Uterus (tissue), 4 donors: ENCODE measurements around the gene MARCO. TPM values are rescaled to one million over a fixed set of nuclear protein-coding genes. Genes with fewer than 3 reads are reported as not detected.

Source experiments
- DNase-seq, 2 donors: peaks; one replicate each; pipeline ENCODE4 v3.0.0-alpha.2; 2019 to 2020
- H3K27ac ChIP-seq, 2 donors: fragments of 200-600 bp; sonication (generic); 1 replicate in 1 of 2; 2 replicates in 1 of 2; pipeline ENCODE4 v1.5.1; 2016 to 2018
- H3K27me3 ChIP-seq, 2 donors: fragments of 200-600 bp; sonication (generic); one replicate each; pipeline ENCODE4 v1.5.1; 2018 to 2019; ENCODE audit warnings: control low read depth in 1 of 2
- H3K36me3 ChIP-seq, 2 donors: fragments of 200-600 bp; sonication (generic); one replicate each; pipeline ENCODE4 v1.5.1; 2019; ENCODE audit warnings: control low read depth in 1 of 2
- H3K4me1 ChIP-seq, 2 donors: fragments of 200-600 bp; sonication (generic); one replicate each; pipeline ENCODE4 v1.5.1; 2018 to 2019; ENCODE audit warnings: control low read depth in 1 of 2
- H3K4me3 ChIP-seq, 2 donors: fragments of 200-600 bp; sonication (generic); 1 replicate in 1 of 2; 2 replicates in 1 of 2; pipeline ENCODE4 v1.5.1; 2018 to 2019; ENCODE audit warnings: mild to moderate bottlenecking in 1 of 2
- H3K9me3 ChIP-seq, 2 donors: fragments of 200-600 bp; sonication (generic); one replicate each; pipeline ENCODE4 v1.5.1; 2019; ENCODE audit warnings: control low read depth in 1 of 2
- POLR2A ChIP-seq, 2 donors: fragments of 450-650 bp; IDR thresholded peaks; one replicate each; pipeline ENCODE4 v1.6.1; 2016; ENCODE audit warnings: antibody characterized with exemption in 2 of 2, mild to moderate bottlenecking in 1 of 2, moderate library complexity in 1 of 2
- intact Hi-C: fragments of 100-400 bp; cut with DNase I; formaldehyde crosslinking; loops from one replicate; pipeline ENCODE4 v1.15.1; 2023; ENCODE audit warnings: low total_unique reads
- total RNA-seq, 4 donors: library from RNA; depleted of rRNA in 3 of 4; stranded (reverse); fragments of >200 nt in 3 of 4; gene quantifications; one replicate each; pipeline versions ENCODE4 v1.1.0 to v1.2.4, GENCODE V29; 2014 to 2023
- TF ChIP-seq, protein P1 (sequence below), 4 experiments: fragments of 200-600 bp in 2 of 4; fragments of 450-650 bp in 2 of 4; sonication (generic) in 2 of 4; IDR thresholded peaks; one replicate each; pipeline ENCODE4 v1.5.1; 2016 to 2019; ENCODE audit warnings: antibody characterized with exemption in 4 of 4, mild to moderate bottlenecking in 2 of 4, moderate library complexity in 1 of 4
- donor health status: DM: yes; HTN: yes; CAD: no.

MARCO gene
- total RNA-seq, 4 donors from 2014 or later: 2.1 to 2.3 TPM; not detected in 2

DNA sequence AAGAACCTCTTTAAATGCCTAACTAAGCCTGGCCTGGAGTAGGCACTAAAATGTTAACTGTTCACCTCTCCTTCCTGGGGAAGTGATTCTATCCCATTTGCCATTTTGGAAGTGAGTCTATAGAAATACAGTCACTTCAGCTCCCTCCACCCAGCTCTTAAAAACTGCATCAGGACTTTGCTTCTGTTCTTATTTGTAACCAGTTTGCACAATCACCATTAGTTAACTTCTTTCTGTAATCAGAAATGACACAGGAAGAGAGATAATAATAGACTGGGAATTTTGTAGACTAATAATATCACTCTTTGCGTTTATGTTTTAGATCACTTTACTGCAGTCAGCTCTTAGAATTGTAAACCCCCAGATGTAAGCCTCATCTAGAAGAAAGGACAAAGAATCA lies 16.0 kb upstream of the MARCO start:
- no peaks in the 10 kb centered on the region for H3K9me3 ChIP-seq
- no peak for TF ChIP-seq POLR2A (IDR thresholded peaks at IDR 0.05)
- TF ChIP-seq, protein P1, sequence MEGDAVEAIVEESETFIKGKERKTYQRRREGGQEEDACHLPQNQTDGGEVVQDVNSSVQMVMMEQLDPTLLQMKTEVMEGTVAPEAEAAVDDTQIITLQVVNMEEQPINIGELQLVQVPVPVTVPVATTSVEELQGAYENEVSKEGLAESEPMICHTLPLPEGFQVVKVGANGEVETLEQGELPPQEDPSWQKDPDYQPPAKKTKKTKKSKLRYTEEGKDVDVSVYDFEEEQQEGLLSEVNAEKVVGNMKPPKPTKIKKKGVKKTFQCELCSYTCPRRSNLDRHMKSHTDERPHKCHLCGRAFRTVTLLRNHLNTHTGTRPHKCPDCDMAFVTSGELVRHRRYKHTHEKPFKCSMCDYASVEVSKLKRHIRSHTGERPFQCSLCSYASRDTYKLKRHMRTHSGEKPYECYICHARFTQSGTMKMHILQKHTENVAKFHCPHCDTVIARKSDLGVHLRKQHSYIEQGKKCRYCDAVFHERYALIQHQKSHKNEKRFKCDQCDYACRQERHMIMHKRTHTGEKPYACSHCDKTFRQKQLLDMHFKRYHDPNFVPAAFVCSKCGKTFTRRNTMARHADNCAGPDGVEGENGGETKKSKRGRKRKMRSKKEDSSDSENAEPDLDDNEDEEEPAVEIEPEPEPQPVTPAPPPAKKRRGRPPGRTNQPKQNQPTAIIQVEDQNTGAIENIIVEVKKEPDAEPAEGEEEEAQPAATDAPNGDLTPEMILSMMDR (IDR thresholded peaks at IDR 0.05): no peak
- no peak overlapping the region for H3K4me3 ChIP-seq
- H3K27me3 ChIP-seq: no peaks in the 10 kb centered on the region
- no peaks in the 10 kb centered on the region for H3K36me3 ChIP-seq
- intact Hi-C loops: no loop called here
- H3K4me1 ChIP-seq: no peaks in the 10 kb centered on the region
- no peak overlapping the region for H3K27ac ChIP-seq
- DNase-seq: no peak

DNA sequence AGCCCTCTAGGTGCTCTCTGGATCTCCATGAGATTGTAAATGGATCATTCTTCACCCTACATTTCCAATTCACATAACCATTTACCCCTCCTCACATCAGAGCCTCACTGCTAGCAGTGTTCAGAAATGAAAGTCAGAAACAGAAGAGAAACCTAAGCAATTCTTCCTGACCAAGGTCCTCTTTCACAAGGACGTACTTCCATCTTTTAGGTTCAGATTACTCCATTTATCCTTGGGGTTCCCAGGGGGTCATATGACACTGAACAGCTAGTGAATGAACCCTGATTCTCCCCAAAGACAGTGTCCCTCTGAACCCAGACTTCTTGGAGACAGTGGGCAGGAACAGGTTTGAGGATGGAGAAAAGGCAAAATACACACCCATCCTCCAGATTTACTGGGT lies 12.9 kb upstream of the MARCO start:
- intact Hi-C loops: no loop called here

DNA sequence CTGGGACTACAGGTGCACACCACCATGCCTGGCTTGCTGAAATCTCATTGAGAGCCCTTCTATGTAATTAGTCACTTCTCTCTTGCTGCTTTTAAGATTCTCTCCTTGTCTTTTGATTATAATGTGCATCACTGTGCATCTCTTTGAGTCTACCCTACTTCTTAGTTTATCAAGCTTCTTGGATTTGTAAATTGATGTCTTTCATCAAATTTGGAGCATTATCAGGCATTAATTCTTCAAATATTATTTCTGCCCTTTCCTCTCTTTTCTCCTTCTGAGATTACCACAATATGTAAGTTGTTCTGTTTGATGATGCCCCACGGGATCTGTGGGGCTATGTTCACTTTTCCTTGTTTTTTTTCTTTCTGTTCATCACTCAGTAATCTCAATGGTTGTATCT lies 9.0 kb upstream of the MARCO start:
- intact Hi-C loops: no loop called here
- Histone ChIP-seq H3K36me3 (no peaks in the 10 kb centered on the region), H3K4me3 (no peak overlapping the region), H3K9me3 (peaks cover 0 to 6% of the 10 kb centered on the region in 2 donors), H3K27ac (no peak overlapping the region), H3K27me3 (no peaks in the 10 kb centered on the region), H3K4me1 (no peaks in the 10 kb centered on the region)
- no peak for DNase-seq
- TF ChIP-seq, protein P1 (IDR thresholded peaks at IDR 0.05): no peak
- no peak for TF ChIP-seq POLR2A (IDR thresholded peaks at IDR 0.05)

More for the DNA sequence above, 12.9 kb upstream of the MARCO start:
- no peak for TF ChIP-seq POLR2A (IDR thresholded peaks at IDR 0.05)
- TF ChIP-seq, protein P1 (IDR thresholded peaks at IDR 0.05): no peak
- no peak overlapping the region for H3K4me3 ChIP-seq
- H3K36me3 ChIP-seq: no peaks in the 10 kb centered on the region
- no peak overlapping the region for H3K27ac ChIP-seq
- H3K4me1 ChIP-seq: no peaks in the 10 kb centered on the region
- DNase-seq: no peak
- no peaks in the 10 kb centered on the region for H3K27me3 ChIP-seq
- H3K9me3 ChIP-seq: peaks cover 0 to 6% of the 10 kb centered on the region in 2 donors

DNA sequence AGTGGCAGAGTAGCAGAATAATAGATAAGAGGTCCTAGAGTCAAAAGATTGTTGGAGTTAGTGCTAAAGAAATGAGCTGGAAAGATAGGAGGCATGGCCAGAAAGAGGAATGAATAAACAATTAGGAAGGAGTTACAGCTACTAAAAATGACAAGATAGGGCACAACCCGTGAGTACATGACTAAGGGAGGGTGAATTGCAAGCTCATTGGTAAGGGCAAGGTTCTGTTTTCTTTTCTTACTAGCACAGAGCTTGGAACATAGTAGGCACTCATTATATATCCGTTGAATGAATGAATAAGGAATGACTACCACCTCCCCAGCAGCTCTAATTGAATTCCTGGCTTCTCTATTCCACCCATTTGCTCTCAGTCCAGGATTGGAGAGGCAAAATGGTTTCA lies 5.7 kb upstream of the MARCO start:
- no peak overlapping the region for H3K4me3 ChIP-seq
- DNase-seq: no peak
- no peaks in the 10 kb centered on the region for H3K27me3 ChIP-seq
- H3K9me3 ChIP-seq: peaks cover 0 to 6% of the 10 kb centered on the region in 2 donors
- H3K4me1 ChIP-seq: no peaks in the 10 kb centered on the region
- no peaks in the 10 kb centered on the region for H3K36me3 ChIP-seq
- intact Hi-C loops: no loop called here
- no peak for TF ChIP-seq POLR2A (IDR thresholded peaks at IDR 0.05)
- TF ChIP-seq, protein P1 (IDR thresholded peaks at IDR 0.05): no peak
- H3K27ac ChIP-seq: no peak overlapping the region

DNA sequence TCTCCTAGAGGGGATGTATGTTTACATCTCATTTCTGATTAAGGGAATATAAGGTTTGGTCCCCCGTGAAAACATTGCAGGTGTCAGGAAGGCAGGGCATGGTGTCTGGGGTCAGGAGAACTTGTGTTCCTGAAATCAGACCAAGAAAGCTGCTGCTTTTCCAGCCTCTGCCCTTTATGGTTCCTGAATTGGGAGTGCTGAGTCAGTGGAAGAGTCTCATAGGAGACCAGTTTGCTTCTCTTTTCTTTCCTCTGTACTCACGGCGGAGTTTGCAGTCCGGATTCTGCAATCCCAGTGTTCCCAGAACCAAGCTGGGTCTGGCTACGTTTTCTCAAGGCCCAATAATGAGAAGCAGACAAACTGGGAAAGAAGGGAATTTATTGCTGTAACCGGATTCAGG lies 5.1 kb upstream of the MARCO start:
- no peak for DNase-seq

More for the DNA sequence above, 5.1 kb upstream of the MARCO start:
- H3K4me3 ChIP-seq: no peak overlapping the region
- peaks cover 0 to 6% of the 10 kb centered on the region in 2 donors for H3K9me3 ChIP-seq
- intact Hi-C loops: no loop called here
- no peak for TF ChIP-seq POLR2A (IDR thresholded peaks at IDR 0.05)
- TF ChIP-seq, protein P1 (IDR thresholded peaks at IDR 0.05): no peak
- no peaks in the 10 kb centered on the region for H3K4me1 ChIP-seq
- no peak overlapping the region for H3K27ac ChIP-seq
- no peaks in the 10 kb centered on the region for H3K36me3 ChIP-seq
- H3K27me3 ChIP-seq: no peaks in the 10 kb centered on the region
